GM21786 (cell line): ENCODE measurements around the gene YES1.
A peak's percentile ranks its signal among the peaks of the same experiment; 100 is the strongest.
"Not testable (repeated sequence)": the region's sequence is repeated elsewhere in the genome, so short reads cannot be mapped to it uniquely, and the experiment has no call there.

ENCODE experiments used
- ATAC-seq: cut with Tn5 transposase; IDR thresholded peaks from one replicate; pipeline ENCODE4 v1.9.1; 2021; ENCODE audit not compliant: unreplicated experiment

Gene YES1

GRCh38 chr18:824179-824578 is 12.1 kb upstream of the YES1 start:
- no peak for ATAC-seq

GRCh38 chr18:820591-821165 is 8.6 kb upstream of the YES1 start:
- no peak for ATAC-seq

- no peak for ATAC-seq
Measured at GRCh38 chr18:816869-817268, 4.8 kb upstream of the YES1 start.

- ATAC-seq = no peak
Measured at GRCh38 chr18:816088-816653, 4.1 kb upstream of the YES1 start.

GRCh38 chr18:815353-815752 is 3.3 kb upstream of the YES1 start:
- ATAC-seq = no peak

GRCh38 chr18:814300-815084 is 2.5 kb upstream of the YES1 start:
- ATAC-seq = no peak

GRCh38 chr18:813172-814071 is 1.4 kb upstream of the YES1 start:
- ATAC-seq = peak; percentile 1

GRCh38 chr18:812376-813171 is 532 bp upstream of the YES1 start:
- peak; percentile 37 for ATAC-seq

GRCh38 chr18:811182-811891 is 705 bp downstream of the YES1 start:
- peak; percentile 6 for ATAC-seq

- ATAC-seq = peak; percentile 31
Measured at GRCh38 chr18:809985-810642, 1.9 kb downstream of the YES1 start.

GRCh38 chr18:809228-809627 is 2.8 kb downstream of the YES1 start:
- ATAC-seq = not testable (repeated sequence)

- ATAC-seq = no peak
Measured at GRCh38 chr18:808502-808901, 3.5 kb downstream of the YES1 start.

GRCh38 chr18:808086-808485 is 4.0 kb downstream of the YES1 start:
- no peak for ATAC-seq

GRCh38 chr18:805755-806110 is 6.3 kb downstream of the YES1 start:
- ATAC-seq = peak; percentile 28

- ATAC-seq = peak; percentile 26
Measured at GRCh38 chr18:805008-805754, 6.9 kb downstream of the YES1 start.

- ATAC-seq = no peak
Measured at GRCh38 chr18:801137-801536, 10.9 kb downstream of the YES1 start.

GRCh38 chr18:799943-800342 is 12.1 kb downstream of the YES1 start:
- no peak for ATAC-seq

- not testable (repeated sequence) for ATAC-seq
Measured at GRCh38 chr18:795383-795782, 16.7 kb downstream of the YES1 start.

- ATAC-seq = no peak
Measured at GRCh38 chr18:789397-789796, 22.6 kb downstream of the YES1 start.
